HUES48 (cell line): ENCODE results near the gene ADCY10.
"Not testable (repeated sequence)": the region's sequence is repeated elsewhere in the genome, so short reads cannot be mapped to it uniquely, and the experiment has no call there.

ENCODE experiments used
- H3K27ac ChIP-seq: one replicate; pipeline ENCODE4 v1.7.0; 2013; ENCODE audit warnings: low read depth, low read length, inconsistent platforms
- H3K27me3 ChIP-seq: 2 replicates; pipeline ENCODE4 v1.6.1; 2013; ENCODE audit warnings: mild to moderate bottlenecking, low read length; ENCODE audit not compliant: control insufficient read depth, insufficient read depth
- H3K36me3 ChIP-seq: 2 replicates; pipeline ENCODE4 v1.6.1; 2013; ENCODE audit warnings: low read length; ENCODE audit not compliant: control insufficient read depth, insufficient read depth
- H3K4me1 ChIP-seq: 2 replicates; pipeline ENCODE4 v1.6.1; 2013; ENCODE audit warnings: mild to moderate bottlenecking, low read length; ENCODE audit not compliant: control insufficient read depth, insufficient read depth
- H3K4me3 ChIP-seq: 2 replicates; pipeline ENCODE4 v1.5.1; 2013; ENCODE audit warnings: mild to moderate bottlenecking, low read depth, low read length
- H3K9ac ChIP-seq: 2 replicates; pipeline ENCODE4 v1.6.1; 2013; ENCODE audit warnings: mild to moderate bottlenecking, low read depth, low read length, moderate library complexity
- H3K9me3 ChIP-seq: 2 replicates; pipeline ENCODE4 v1.6.1; 2013; ENCODE audit warnings: low read length; ENCODE audit not compliant: control insufficient read depth, insufficient read depth

Gene ADCY10

GRCh38 chr1:167936068-167936929 lies 22.4 kb upstream of the ADCY10 start, which contains the start of gene DCAF6:
DCAF6 (plus strand) TSS chr1:167936683; CDS start chr1:167936912, 229 bp downstream.
- H3K27me3 ChIP-seq, result no peaks in the 10 kb centered on the region
- peaks cover 23% of the 10 kb centered on the region for H3K4me1 ChIP-seq
- peak within 1 kb of the TSS; percentile 99 for H3K9ac ChIP-seq
- no peaks in the 10 kb centered on the region for H3K9me3 ChIP-seq
- H3K36me3 ChIP-seq, result no peaks in the 10 kb centered on the region
- H3K4me3 ChIP-seq, result peak within 1 kb of the TSS; percentile 96
- H3K27ac ChIP-seq, result peak within 1 kb of the TSS; percentile 98

GRCh38 chr1:167935216-167936067 lies 21.5 kb upstream of the ADCY10 start:
- H3K9ac ChIP-seq, result peak overlapping the region; percentile 56
- H3K27ac ChIP-seq, result peak overlapping the region; percentile 60
- peaks cover 23% of the 10 kb centered on the region for H3K4me1 ChIP-seq
- peak overlapping the region; percentile 96 for H3K4me3 ChIP-seq
- no peaks in the 10 kb centered on the region for H3K27me3 ChIP-seq
- H3K36me3 ChIP-seq, result no peaks in the 10 kb centered on the region
- H3K9me3 ChIP-seq, result no peaks in the 10 kb centered on the region

- Histone ChIP-seq H3K4me3 (peak overlapping the region; percentile 96), H3K27ac (no peak overlapping the region), H3K27me3 (no peaks in the 10 kb centered on the region), H3K9me3 (no peaks in the 10 kb centered on the region), H3K4me1 (peaks cover 23% of the 10 kb centered on the region), H3K36me3 (no peaks in the 10 kb centered on the region), H3K9ac (no peak overlapping the region; the same call in 1 of the 2 replicates)
Measured at GRCh38 chr1:167934426-167935215, 20.7 kb upstream of the ADCY10 start.

- H3K4me3 ChIP-seq, result no peak overlapping the region
- H3K27ac ChIP-seq, result no peak overlapping the region
- H3K36me3 ChIP-seq, result no peaks in the 10 kb centered on the region
- H3K9ac ChIP-seq, result no peak overlapping the region
- H3K4me1 ChIP-seq, result peaks cover 20% of the 10 kb centered on the region
- no peaks in the 10 kb centered on the region for H3K27me3 ChIP-seq
- no peaks in the 10 kb centered on the region for H3K9me3 ChIP-seq
Measured at GRCh38 chr1:167933788-167934187, 19.9 kb upstream of the ADCY10 start.

GRCh38 chr1:167929725-167930124 lies 15.8 kb upstream of the ADCY10 start:
- Histone ChIP-seq H3K27ac (no peak overlapping the region), H3K4me1 (peaks cover 20% of the 10 kb centered on the region), H3K9me3 (no peaks in the 10 kb centered on the region), H3K36me3 (no peaks in the 10 kb centered on the region), H3K4me3 (no peak overlapping the region), H3K27me3 (no peaks in the 10 kb centered on the region), H3K9ac (no peak overlapping the region)

GRCh38 chr1:167928919-167929318 lies 15.0 kb upstream of the ADCY10 start:
- not testable (repeated sequence) for H3K4me3 ChIP-seq, H3K27ac ChIP-seq

GRCh38 chr1:167928457-167928852 lies 14.5 kb upstream of the ADCY10 start:
- no peak overlapping the region for H3K9ac ChIP-seq

More at GRCh38 chr1:167928919-167929318, 15.0 kb upstream of the ADCY10 start:
- H3K36me3 ChIP-seq, H3K27me3 ChIP-seq, H3K9ac ChIP-seq, H3K9me3 ChIP-seq: not testable (repeated sequence)
- H3K4me1 ChIP-seq, result peaks cover 14% of the 10 kb centered on the region; the same call in 1 of the 2 replicates

GRCh38 chr1:167927046-167927754 lies 13.3 kb upstream of the ADCY10 start:
- peak overlapping the region; percentile 38 for H3K27ac ChIP-seq
- H3K36me3 ChIP-seq, result no peaks in the 10 kb centered on the region
- H3K4me1 ChIP-seq, result peaks cover 14% of the 10 kb centered on the region; the same call in 1 of the 2 replicates
- no peaks in the 10 kb centered on the region for H3K27me3 ChIP-seq
- H3K4me3 ChIP-seq, result no peak overlapping the region
- no peaks in the 10 kb centered on the region for H3K9me3 ChIP-seq
- H3K9ac ChIP-seq, result no peak overlapping the region

More at GRCh38 chr1:167928457-167928852, 14.5 kb upstream of the ADCY10 start:
- no peak overlapping the region for H3K4me3 ChIP-seq
- H3K4me1 ChIP-seq, result peaks cover 14% of the 10 kb centered on the region; the same call in 1 of the 2 replicates
- no peaks in the 10 kb centered on the region for H3K36me3 ChIP-seq
- H3K27ac ChIP-seq, result no peak overlapping the region
- no peaks in the 10 kb centered on the region for H3K27me3 ChIP-seq
- no peaks in the 10 kb centered on the region for H3K9me3 ChIP-seq

GRCh38 chr1:167926486-167926997 lies 12.6 kb upstream of the ADCY10 start:
- Histone ChIP-seq H3K9ac (no peak overlapping the region), H3K4me3 (no peak overlapping the region), H3K9me3 (no peaks in the 10 kb centered on the region), H3K27ac (no peak overlapping the region), H3K36me3 (no peaks in the 10 kb centered on the region), H3K27me3 (no peaks in the 10 kb centered on the region), H3K4me1 (peaks cover 14% of the 10 kb centered on the region; the same call in 1 of the 2 replicates)
